Uterus (tissue), 2 donors: ENCODE measurements around the gene LCMT1.

Experiments
- POLR2A ChIP-seq, 2 donors: fragments of 450-650 bp; IDR thresholded peaks; one replicate each; pipeline ENCODE4 v1.6.1; 2016; ENCODE audit warnings: antibody characterized with exemption in 2 of 2, mild to moderate bottlenecking in 1 of 2, moderate library complexity in 1 of 2
- TF ChIP-seq, protein P1 (sequence below), 4 experiments: fragments of 200-600 bp in 2 of 4; fragments of 450-650 bp in 2 of 4; sonication (generic) in 2 of 4; IDR thresholded peaks; one replicate each; pipeline ENCODE4 v1.5.1; 2016 to 2019; ENCODE audit warnings: antibody characterized with exemption in 4 of 4, mild to moderate bottlenecking in 2 of 4, moderate library complexity in 1 of 4

DNA sequence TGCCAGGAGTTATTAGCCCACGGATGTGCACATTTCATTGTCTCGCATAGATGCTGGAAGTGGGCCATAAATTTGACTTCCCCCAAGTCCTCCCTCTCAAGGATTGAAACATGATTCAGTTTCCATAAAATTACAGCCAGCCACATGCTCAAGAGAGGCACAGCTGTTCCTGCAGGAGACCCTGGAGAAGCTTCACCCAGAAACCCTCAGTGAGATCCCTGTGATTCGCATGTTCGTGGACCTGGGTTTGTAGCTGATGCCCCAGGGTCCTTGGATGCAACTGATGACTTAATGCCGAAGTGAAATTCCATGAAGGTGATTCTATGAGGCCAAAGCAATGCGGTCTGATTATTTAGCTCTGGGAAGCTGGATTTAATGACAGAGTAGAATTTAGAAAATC, 80.6 kb downstream of the LCMT1 start:
- TF ChIP-seq, protein P1, sequence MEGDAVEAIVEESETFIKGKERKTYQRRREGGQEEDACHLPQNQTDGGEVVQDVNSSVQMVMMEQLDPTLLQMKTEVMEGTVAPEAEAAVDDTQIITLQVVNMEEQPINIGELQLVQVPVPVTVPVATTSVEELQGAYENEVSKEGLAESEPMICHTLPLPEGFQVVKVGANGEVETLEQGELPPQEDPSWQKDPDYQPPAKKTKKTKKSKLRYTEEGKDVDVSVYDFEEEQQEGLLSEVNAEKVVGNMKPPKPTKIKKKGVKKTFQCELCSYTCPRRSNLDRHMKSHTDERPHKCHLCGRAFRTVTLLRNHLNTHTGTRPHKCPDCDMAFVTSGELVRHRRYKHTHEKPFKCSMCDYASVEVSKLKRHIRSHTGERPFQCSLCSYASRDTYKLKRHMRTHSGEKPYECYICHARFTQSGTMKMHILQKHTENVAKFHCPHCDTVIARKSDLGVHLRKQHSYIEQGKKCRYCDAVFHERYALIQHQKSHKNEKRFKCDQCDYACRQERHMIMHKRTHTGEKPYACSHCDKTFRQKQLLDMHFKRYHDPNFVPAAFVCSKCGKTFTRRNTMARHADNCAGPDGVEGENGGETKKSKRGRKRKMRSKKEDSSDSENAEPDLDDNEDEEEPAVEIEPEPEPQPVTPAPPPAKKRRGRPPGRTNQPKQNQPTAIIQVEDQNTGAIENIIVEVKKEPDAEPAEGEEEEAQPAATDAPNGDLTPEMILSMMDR (IDR thresholded peaks at IDR 0.05), result no peak
- TF ChIP-seq POLR2A (IDR thresholded peaks at IDR 0.05), result no peak
